ENCODE results near the gene TCF3.

The TCF3 gene

GRCh38 chr19:1634938-1635243 lies 17.5 kb downstream of the TCF3 start:
- Histone ChIP-seq H3K36me3 (ENCODE audit: insufficient read depth, low read length) (peaks cover 85% of the 10 kb centered on the region; the same call in 1 of the 2 replicates), H3K4me1 (ENCODE audit: insufficient read depth, low read length, poor library complexity, severe bottlenecking) (no peaks in the 10 kb centered on the region), H3F3A (ENCODE audit: low read depth) (no peaks in the 10 kb centered on the region), H2AFZ (ENCODE audit: low read length) (no peak overlapping the region), H3K4me3 (ENCODE audit: low read length, poor library complexity, severe bottlenecking) (no peak overlapping the region), H3K9ac (ENCODE audit: low read depth, low read length, poor library complexity, severe bottlenecking) (no peak overlapping the region), H3K9me2 (replicated peaks; ENCODE audit: low read depth, low read length) (no peaks in the 10 kb centered on the region), H3K9me3 (ENCODE audit: insufficient read depth, low read depth, low read length) (no peaks in the 10 kb centered on the region), H4K20me1 (ENCODE audit: insufficient read depth, low read length, poor library complexity, severe bottlenecking) (peaks cover 72% of the 10 kb centered on the region), H3K27me3 (ENCODE audit: insufficient read depth, low read length, poor library complexity, severe bottlenecking) (no peaks in the 10 kb centered on the region), H3K4me2 (ENCODE audit: low read depth, low read length, poor library complexity, severe bottlenecking) (no peak overlapping the region), H3K79me2 (ENCODE audit: insufficient read depth, low read length) (peaks cover 85% of the 10 kb centered on the region)
- no peak for TF ChIP-seq EZH2phosphoT487 (IDR thresholded peaks at IDR 0.05; ENCODE audit: borderline replicate concordance)
- no peak for TF ChIP-seq CTCF (conservative IDR thresholded peaks at IDR 0.05; ENCODE audit: low read length)

GRCh38 chr19:1634242-1634937 lies 18.0 kb downstream of the TCF3 start:
- no peaks in the 10 kb centered on the region for H3F3A ChIP-seq (ENCODE audit: low read depth)
- H3K4me2 ChIP-seq (ENCODE audit: low read depth, low read length, poor library complexity, severe bottlenecking): no peak overlapping the region
- H3K4me3 ChIP-seq (ENCODE audit: low read length, poor library complexity, severe bottlenecking): no peak overlapping the region
- H3K36me3 ChIP-seq (ENCODE audit: insufficient read depth, low read length): peaks cover 81% of the 10 kb centered on the region; the same call in 1 of the 2 replicates
- no peaks in the 10 kb centered on the region for H3K27me3 ChIP-seq (ENCODE audit: insufficient read depth, low read length, poor library complexity, severe bottlenecking)
- no peaks in the 10 kb centered on the region for H3K9me2 ChIP-seq (replicated peaks; ENCODE audit: low read depth, low read length)
- no peak overlapping the region for H2AFZ ChIP-seq (ENCODE audit: low read length)
- H3K4me1 ChIP-seq (ENCODE audit: insufficient read depth, low read length, poor library complexity, severe bottlenecking): no peaks in the 10 kb centered on the region
- TF ChIP-seq EZH2phosphoT487 (IDR thresholded peaks at IDR 0.05; ENCODE audit: borderline replicate concordance): no peak
- no peak for TF ChIP-seq CTCF (conservative IDR thresholded peaks at IDR 0.05; ENCODE audit: low read length)
- H3K9me3 ChIP-seq (ENCODE audit: insufficient read depth, low read depth, low read length): no peaks in the 10 kb centered on the region
- no peak overlapping the region for H3K9ac ChIP-seq (ENCODE audit: low read depth, low read length, poor library complexity, severe bottlenecking)
- peaks cover 85% of the 10 kb centered on the region for H3K79me2 ChIP-seq (ENCODE audit: insufficient read depth, low read length)
- H4K20me1 ChIP-seq (ENCODE audit: insufficient read depth, low read length, poor library complexity, severe bottlenecking): peaks cover 72% of the 10 kb centered on the region

- Histone ChIP-seq H3K9me3 (ENCODE audit: insufficient read depth, low read depth, low read length) (no peaks in the 10 kb centered on the region), H3K4me3 (ENCODE audit: low read length, poor library complexity, severe bottlenecking) (no peak overlapping the region), H3K9me2 (replicated peaks; ENCODE audit: low read depth, low read length) (no peaks in the 10 kb centered on the region), H3K4me1 (ENCODE audit: insufficient read depth, low read length, poor library complexity, severe bottlenecking) (no peaks in the 10 kb centered on the region), H3K27me3 (ENCODE audit: insufficient read depth, low read length, poor library complexity, severe bottlenecking) (no peaks in the 10 kb centered on the region), H3K79me2 (ENCODE audit: insufficient read depth, low read length) (peaks cover 76% of the 10 kb centered on the region), H3K9ac (ENCODE audit: low read depth, low read length, poor library complexity, severe bottlenecking) (no peak overlapping the region), H3K36me3 (ENCODE audit: insufficient read depth, low read length) (peaks cover 71% of the 10 kb centered on the region; the same call in 1 of the 2 replicates), H2AFZ (ENCODE audit: low read length) (no peak overlapping the region), H3K4me2 (ENCODE audit: low read depth, low read length, poor library complexity, severe bottlenecking) (no peak overlapping the region), H4K20me1 (ENCODE audit: insufficient read depth, low read length, poor library complexity, severe bottlenecking) (peaks cover 66% of the 10 kb centered on the region), H3F3A (ENCODE audit: low read depth) (no peaks in the 10 kb centered on the region)
- TF ChIP-seq CTCF (conservative IDR thresholded peaks at IDR 0.05; ENCODE audit: low read length): no peak
- TF ChIP-seq EZH2phosphoT487 (IDR thresholded peaks at IDR 0.05; ENCODE audit: borderline replicate concordance): no peak
These were observed 19.1 kb downstream of the TCF3 start for GRCh38 chr19:1633269-1633826.
